Measurements from ENCODE around the gene CASQ2.

CASQ2 gene

DNA sequence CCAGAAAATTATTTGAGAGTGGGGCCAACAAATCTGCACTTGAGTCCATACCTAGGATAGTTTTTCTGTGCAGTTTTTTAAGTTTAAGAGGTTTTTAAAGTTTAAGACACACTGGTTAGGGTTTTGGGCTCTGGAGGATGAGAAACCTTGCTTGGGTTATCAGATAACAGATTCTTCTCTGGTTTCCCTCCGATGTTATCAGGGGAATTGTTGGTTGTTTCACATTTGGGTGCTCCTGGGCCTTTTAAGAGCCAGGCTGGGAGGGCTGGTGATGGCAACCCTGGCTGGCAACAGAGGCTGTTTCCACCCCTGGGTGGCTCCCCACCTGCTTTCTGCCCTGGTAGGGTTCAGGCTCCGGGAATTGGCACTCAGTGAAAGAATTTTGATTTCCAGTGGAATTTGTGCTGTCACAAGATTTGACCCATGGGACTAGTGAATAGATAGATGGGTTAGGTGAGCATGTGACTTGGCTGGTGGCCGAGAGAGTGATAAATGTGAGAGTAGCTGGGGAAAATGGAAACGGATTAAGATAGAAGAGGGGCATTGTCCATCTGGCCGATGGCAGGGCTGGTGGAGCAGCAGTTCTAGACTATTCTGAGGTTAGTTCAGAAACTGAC, 111.9 kb downstream of the CASQ2 start:
- no peak for DNase-seq

DNA sequence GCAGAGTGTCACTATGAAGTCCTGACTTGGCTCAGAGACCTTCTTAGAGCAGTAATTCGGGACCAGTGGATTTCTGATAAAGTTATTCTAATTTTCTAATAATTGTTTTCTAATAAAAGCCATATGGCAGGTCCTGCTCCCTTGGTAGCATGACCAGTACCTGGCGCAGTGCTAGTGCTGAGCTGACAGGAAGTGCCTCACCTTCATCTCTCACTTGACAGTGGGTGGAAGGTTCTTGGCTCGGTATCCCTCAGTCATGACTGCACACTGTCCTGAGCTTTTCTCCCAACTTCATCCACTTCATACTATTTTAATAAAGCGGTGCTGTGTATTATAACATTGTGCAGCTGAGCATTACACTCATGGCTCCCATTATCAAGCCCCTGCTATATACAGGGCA, 112.6 kb downstream of the CASQ2 start:
- DNase-seq, result no peak

DNA sequence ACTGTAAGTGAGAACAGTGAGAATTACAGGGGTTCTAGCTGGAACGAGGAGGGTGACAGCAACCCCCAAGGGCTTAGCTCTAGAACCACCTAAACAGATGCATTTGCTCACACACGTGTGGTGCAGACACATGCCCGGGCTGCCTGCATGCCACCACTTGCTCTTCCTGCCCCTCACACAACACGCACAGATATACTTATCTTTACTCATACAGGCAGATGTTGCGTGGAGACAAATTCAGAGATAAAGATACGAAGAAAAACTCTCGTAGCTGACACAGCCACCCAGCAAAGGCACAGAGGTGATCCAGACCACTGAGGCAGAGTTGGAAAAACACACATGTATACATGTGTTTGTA, 113.2 kb downstream of the CASQ2 start:
- no peak for DNase-seq

DNA sequence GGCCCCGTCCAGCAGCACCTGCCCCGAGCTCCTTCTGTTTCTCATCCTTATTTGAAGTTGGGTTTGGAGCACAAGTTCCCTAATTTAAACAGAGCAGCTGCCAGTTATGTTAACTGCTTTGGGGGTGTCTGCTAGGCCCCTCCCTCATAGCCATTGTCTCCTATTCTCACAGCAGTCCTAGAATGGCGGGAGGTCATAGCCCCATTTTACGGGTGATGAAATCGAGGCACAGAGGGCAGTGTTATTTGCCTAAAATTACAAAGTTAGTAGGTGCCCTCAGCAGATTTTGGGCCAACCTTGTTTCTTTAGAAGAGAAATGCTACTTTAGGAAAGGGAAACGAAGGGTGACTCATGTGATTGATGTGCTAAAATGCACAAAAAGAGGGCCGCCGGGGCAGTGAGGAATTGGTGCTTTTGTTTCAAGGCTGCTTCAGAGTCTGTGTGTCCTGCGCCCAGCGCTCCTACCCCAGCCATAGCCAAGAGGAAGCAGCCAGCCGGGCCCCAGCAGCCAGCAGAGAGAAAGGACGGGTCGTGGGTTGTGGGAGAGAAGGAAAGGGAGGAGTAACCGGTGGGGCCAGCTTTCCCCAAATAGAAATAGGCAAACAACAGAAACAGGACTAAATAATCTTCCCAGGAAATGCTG, 113.7 kb downstream of the CASQ2 start:
- no peak for DNase-seq

DNA sequence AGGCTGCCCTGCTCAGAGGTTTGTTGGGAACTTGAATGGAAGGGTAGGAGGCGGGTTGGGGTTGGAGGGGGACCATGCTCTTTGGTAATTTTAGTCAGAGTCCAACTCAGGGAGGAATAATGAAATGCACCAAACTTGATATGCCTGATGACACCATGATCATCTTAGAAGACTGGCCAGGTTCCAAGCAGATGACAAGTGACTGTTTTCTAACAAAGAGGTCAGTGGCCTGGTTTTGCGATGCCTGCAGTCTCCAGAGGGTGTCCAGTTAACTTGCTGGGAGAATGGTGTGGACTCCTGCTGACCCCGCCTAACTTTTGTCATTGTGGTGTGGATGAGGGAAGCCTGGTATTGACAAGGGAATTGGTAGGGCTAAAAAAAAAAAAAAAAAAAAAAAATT, 114.4 kb downstream of the CASQ2 start:
- DNase-seq, result no peak

DNA sequence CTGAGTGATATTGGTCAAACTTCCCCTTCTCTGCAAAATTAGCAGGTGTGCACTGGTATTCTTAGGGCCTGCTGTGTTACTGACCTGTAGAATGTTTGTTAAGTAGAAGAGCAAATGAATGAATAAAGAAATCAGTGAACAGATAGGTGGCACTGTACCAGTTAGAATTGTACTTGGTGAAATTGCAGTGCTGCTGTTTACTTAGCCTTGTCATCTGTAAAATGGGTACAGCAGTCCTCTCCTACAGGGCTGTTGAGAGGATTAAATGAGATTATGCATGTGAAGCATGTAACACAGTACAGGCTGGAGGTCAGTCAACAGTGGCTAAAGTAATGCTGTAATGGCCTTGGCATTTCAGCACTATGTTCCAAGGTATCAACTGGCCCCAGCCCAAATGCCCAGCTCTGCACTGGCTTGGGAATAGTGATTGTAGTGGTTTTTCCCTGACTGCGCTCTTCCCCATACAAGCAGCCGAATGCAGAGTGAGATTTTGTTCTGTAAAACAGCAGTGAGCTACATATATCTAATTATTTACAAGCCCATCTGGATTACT, 116.2 kb downstream of the CASQ2 start:
- DNase-seq, result no peak

DNA sequence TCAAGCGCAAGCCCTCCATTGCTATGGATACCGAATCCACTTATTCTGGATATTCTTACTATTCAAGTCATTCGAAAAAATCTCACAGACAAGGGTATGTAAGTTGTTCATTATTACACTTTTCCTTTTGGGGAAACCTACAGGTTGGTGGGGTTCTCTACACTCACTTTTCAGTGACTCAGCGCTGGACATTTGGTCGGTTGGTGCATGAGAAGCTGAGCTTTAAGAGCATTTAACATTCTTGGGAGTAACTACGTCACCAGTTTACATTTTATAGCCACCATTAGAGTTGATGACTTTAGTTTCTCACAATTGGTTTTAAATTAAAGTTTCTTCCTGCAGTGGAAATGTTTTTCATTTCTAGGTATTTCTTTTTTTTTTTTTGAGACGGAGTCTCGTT, 117.1 kb downstream of the CASQ2 start:
- DNase-seq, result no peak

DNA sequence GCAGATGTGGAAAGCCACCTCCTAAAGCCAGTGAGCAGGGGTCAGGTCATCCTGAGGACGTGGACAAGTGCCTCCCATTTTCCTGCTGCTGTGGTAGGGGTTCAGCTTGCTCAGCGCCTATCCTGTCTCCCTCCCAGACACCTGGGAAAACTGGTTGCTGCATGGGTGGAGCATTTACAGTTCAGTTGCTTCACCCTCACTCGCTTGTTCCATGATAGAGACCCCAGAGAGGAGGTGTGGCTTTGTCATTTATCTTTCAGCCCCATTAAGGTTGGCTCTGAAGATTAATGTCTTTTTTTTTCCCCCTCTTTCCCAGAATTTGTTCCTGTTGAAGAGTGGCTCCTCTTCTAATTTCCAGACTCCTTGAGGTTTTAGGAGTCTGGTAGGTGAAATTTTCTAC, 117.6 kb downstream of the CASQ2 start:
- DNase-seq, result no peak

Measured in COR-L47 (cell line).